ENCODE measurements around the gene CRYM.

Gene CRYM

DNA sequence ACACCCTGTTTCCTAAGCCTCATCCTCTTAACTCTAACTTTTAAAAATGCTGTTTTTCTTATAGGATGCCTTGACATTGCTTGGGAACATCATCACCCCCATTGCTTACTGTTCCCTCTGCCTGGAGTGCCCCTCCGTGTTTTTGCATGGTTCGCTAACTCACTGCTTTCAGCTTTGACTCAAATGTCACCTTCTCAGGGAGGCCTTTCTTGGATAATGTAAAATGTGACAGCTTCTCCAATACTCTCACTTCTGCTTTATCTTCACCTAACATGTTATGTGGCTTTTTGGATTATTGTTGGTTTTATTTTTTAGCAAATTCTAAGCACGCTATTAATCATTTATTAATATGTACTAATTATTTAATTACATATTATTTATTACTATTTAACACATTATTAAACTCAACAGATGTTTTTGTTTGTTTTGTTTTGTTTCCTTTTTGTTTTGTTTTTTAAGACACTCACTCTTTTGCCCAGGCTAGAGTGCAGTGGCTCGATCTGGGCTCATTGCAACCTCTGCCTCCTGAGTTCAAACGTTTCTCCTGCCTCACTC, 3.8 kb downstream of the CRYM start:
- TF ChIP-seq, protein P1, sequence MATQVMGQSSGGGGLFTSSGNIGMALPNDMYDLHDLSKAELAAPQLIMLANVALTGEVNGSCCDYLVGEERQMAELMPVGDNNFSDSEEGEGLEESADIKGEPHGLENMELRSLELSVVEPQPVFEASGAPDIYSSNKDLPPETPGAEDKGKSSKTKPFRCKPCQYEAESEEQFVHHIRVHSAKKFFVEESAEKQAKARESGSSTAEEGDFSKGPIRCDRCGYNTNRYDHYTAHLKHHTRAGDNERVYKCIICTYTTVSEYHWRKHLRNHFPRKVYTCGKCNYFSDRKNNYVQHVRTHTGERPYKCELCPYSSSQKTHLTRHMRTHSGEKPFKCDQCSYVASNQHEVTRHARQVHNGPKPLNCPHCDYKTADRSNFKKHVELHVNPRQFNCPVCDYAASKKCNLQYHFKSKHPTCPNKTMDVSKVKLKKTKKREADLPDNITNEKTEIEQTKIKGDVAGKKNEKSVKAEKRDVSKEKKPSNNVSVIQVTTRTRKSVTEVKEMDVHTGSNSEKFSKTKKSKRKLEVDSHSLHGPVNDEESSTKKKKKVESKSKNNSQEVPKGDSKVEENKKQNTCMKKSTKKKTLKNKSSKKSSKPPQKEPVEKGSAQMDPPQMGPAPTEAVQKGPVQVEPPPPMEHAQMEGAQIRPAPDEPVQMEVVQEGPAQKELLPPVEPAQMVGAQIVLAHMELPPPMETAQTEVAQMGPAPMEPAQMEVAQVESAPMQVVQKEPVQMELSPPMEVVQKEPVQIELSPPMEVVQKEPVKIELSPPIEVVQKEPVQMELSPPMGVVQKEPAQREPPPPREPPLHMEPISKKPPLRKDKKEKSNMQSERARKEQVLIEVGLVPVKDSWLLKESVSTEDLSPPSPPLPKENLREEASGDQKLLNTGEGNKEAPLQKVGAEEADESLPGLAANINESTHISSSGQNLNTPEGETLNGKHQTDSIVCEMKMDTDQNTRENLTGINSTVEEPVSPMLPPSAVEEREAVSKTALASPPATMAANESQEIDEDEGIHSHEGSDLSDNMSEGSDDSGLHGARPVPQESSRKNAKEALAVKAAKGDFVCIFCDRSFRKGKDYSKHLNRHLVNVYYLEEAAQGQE (IDR thresholded peaks at IDR 0.05; ENCODE audit: insufficient read depth in 1 of 2, low read depth in 2 of 2, low read length in 2 of 2), result no peak
- TF ChIP-seq FOXP2 (optimal IDR thresholded peaks at IDR 0.05; ENCODE audit: borderline replicate concordance, extremely low read depth, extremely low read length, insufficient read depth) (no peak), SIN3A (IDR thresholded peaks at IDR 0.05; ENCODE audit: borderline replicate concordance, insufficient read depth, low read length) (no peak), TAF1 (IDR thresholded peaks at IDR 0.05; ENCODE audit: borderline replicate concordance, insufficient read depth, low read length) (no peak), POLR2AphosphoS5 (IDR thresholded peaks at IDR 0.05; ENCODE audit: low read depth, low read length) (no peak)

DNA sequence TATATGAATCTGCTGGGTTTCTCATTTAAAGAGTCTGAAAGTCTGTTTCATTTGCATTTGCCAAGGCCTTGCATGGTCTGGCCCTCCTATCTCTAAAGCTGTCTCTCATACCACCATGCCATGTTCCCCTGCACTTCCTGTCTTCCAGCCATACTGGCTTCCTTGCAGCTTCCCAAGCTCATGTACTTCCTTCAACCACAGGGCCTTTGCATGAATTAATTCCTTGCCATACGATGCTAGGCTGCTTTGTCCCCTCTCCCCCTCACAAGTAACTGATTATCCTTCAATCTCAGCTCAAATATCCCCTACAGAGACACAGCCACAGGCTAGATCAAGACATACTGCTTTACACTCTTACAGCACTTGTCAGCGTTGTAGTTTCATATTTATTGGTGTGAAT, 5.8 kb downstream of the CRYM start:
- TF ChIP-seq POLR2AphosphoS5 (IDR thresholded peaks at IDR 0.05; ENCODE audit: low read depth, low read length) (no peak), SIN3A (IDR thresholded peaks at IDR 0.05; ENCODE audit: borderline replicate concordance, insufficient read depth, low read length) (no peak), FOXP2 (optimal IDR thresholded peaks at IDR 0.05; ENCODE audit: borderline replicate concordance, extremely low read depth, extremely low read length, insufficient read depth) (no peak), TAF1 (IDR thresholded peaks at IDR 0.05; ENCODE audit: borderline replicate concordance, insufficient read depth, low read length) (no peak)
- TF ChIP-seq, protein P1 (IDR thresholded peaks at IDR 0.05; ENCODE audit: insufficient read depth in 1 of 2, low read depth in 2 of 2, low read length in 2 of 2), result no peak

DNA sequence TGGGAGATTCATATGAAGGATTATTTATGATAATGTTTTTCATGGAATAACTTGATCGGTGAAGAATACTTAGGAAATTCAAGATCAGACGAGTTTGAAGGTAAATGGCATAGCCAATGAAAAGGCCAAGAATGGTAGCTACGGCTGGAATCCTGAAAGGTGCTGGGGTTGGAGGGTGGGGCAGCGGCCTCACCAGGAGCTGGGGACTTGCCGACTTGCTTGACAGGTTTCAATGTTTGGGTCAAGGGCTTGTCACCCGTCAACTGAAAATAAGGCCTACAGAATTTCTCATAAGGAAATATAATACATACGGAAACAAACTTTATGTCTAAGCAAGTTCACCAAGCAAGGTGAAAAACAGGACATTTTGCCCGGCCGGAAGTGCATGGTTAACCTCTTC, 9.9 kb downstream of the CRYM start:
- TF ChIP-seq POLR2AphosphoS5 (IDR thresholded peaks at IDR 0.05; ENCODE audit: low read depth, low read length) (no peak), TAF1 (IDR thresholded peaks at IDR 0.05; ENCODE audit: borderline replicate concordance, insufficient read depth, low read length) (no peak), SIN3A (IDR thresholded peaks at IDR 0.05; ENCODE audit: borderline replicate concordance, insufficient read depth, low read length) (no peak), FOXP2 (optimal IDR thresholded peaks at IDR 0.05; ENCODE audit: borderline replicate concordance, extremely low read depth, extremely low read length, insufficient read depth) (no peak)
- TF ChIP-seq, protein P1 (IDR thresholded peaks at IDR 0.05; ENCODE audit: insufficient read depth in 1 of 2, low read depth in 2 of 2, low read length in 2 of 2), result no peak

DNA sequence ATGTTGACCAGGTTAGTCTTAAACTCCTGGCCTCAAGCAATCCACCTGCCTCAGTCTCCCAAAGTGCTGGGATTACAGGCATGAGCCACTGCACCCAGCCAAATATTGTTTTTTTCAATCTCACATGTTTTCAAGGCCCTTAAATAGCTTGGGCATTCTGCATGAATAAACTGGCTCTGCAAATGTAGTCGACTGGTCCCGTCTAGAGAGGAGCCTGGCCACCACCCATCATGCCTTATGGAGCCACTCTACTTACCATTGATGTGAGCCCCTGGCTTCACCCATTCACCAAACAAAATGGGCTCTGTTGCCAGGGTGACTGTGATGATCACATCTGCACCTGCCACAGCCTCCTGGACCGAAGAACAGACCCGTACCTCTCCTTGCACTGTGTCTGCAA, 10.8 kb downstream of the CRYM start:
- no peak for TF ChIP-seq TAF1 (IDR thresholded peaks at IDR 0.05; ENCODE audit: borderline replicate concordance, insufficient read depth, low read length)
- no peak for TF ChIP-seq POLR2AphosphoS5 (IDR thresholded peaks at IDR 0.05; ENCODE audit: low read depth, low read length)
- no peak for TF ChIP-seq SIN3A (IDR thresholded peaks at IDR 0.05; ENCODE audit: borderline replicate concordance, insufficient read depth, low read length)
- TF ChIP-seq, protein P1 (IDR thresholded peaks at IDR 0.05; ENCODE audit: insufficient read depth in 1 of 2, low read depth in 2 of 2, low read length in 2 of 2), result no peak
- no peak for TF ChIP-seq FOXP2 (optimal IDR thresholded peaks at IDR 0.05; ENCODE audit: borderline replicate concordance, extremely low read depth, extremely low read length, insufficient read depth)

Data from PFSK-1 (cell line).